Neural cell (in vitro differentiated cells): ENCODE data around the gene NNT. TPM values are rescaled to one million over a fixed set of nuclear protein-coding genes. Genes with fewer than 3 reads are reported as not detected.

Experiments used
- H2AFZ ChIP-seq: fragments of 200-600, 300-800 bp; sonication (generic), shearing (Covaris generic); 2 replicates; pipeline ENCODE4 v1.6.0; 2014; ENCODE audit warnings: low read depth, mild to moderate bottlenecking, antibody characterized with exemption, low read length, moderate library complexity
- H3F3A ChIP-seq: fragments of 200-600 bp; shearing (Covaris generic); 2 replicates; pipeline ENCODE4 v1.6.1; 2016; ENCODE audit warnings: mild to moderate bottlenecking, moderate library complexity, mixed read lengths, antibody characterized with exemption, low read length; ENCODE audit not compliant: insufficient read depth, poor library complexity, severe bottlenecking
- H3K27ac ChIP-seq: fragments of 200-600, 300-800 bp; sonication (generic), shearing (Covaris generic); 2 replicates; pipeline ENCODE4 v1.5.1; 2014; ENCODE audit warnings: mild to moderate bottlenecking, low read length, moderate library complexity
- H3K27me3 ChIP-seq: fragments of 300-800, 200-600 bp; sonication (generic), shearing (Covaris generic); 2 replicates; pipeline ENCODE4 v1.6.0; 2014; ENCODE audit warnings: mild to moderate bottlenecking, low read depth, low read length, moderate library complexity; ENCODE audit not compliant: insufficient read depth
- H3K36me3 ChIP-seq: fragments of 300-800, 200-600 bp; sonication (generic), shearing (Covaris generic); 2 replicates; pipeline ENCODE4 v1.5.1; 2014; ENCODE audit warnings: mild to moderate bottlenecking, antibody characterized with exemption, low read length, moderate library complexity; ENCODE audit not compliant: insufficient read depth
- H3K4me2 ChIP-seq: fragments of 300-800, 200-600 bp; sonication (generic), shearing (Covaris generic); 2 replicates; pipeline ENCODE4 v1.6.0; 2014; ENCODE audit warnings: mild to moderate bottlenecking, low read length
- H3K4me3 ChIP-seq: fragments of 300-800, 200-600 bp; sonication (generic), shearing (Covaris generic); 2 replicates; pipeline ENCODE4 v1.5.1; 2014; ENCODE audit warnings: mild to moderate bottlenecking, low read length, moderate library complexity
- H3K79me2 ChIP-seq: fragments of 200-600 bp; shearing (Covaris generic); replicated peaks from 2 replicates; pipeline ENCODE4 v1.6.0; 2014; ENCODE audit warnings: mild to moderate bottlenecking, low read length, moderate library complexity; ENCODE audit not compliant: insufficient read depth
- H3K9ac ChIP-seq: fragments of 300-800, 200-600 bp; sonication (generic), shearing (Covaris generic); 2 replicates; pipeline ENCODE4 v1.6.1; 2016; ENCODE audit warnings: mild to moderate bottlenecking, low read length, mixed read lengths
- H3K9me2 ChIP-seq: fragments of 200-600 bp; shearing (Covaris generic); 2 replicates; pipeline ENCODE4 v1.6.1; 2016; ENCODE audit warnings: mild to moderate bottlenecking, low read length, mixed read lengths; ENCODE audit not compliant: insufficient read depth
- H3K9me3 ChIP-seq: fragments of 200-600, 300-800 bp; sonication (generic), shearing (Covaris generic); 2 replicates; pipeline ENCODE4 v1.6.1; 2016; ENCODE audit warnings: mild to moderate bottlenecking, mixed run types, low read length, moderate library complexity, mixed read lengths
- H4K20me1 ChIP-seq: fragments of 200-600 bp; shearing (Covaris generic); 2 replicates; pipeline ENCODE4 v1.6.1; 2016; ENCODE audit warnings: mild to moderate bottlenecking, mixed run types; ENCODE audit not compliant: insufficient read depth
- EP300 ChIP-seq: fragments of 450-650 bp; conservative IDR thresholded peaks from 2 replicates; pipeline ENCODE4 v1.6.1; 2014; ENCODE audit warnings: antibody characterized with exemption, mild to moderate bottlenecking, moderate library complexity; ENCODE audit not compliant: poor library complexity, severe bottlenecking
- EZH2 ChIP-seq: fragments of 200-600, 300-800 bp; shearing (Covaris generic), sonication (generic); IDR thresholded peaks from 2 replicates; pipeline ENCODE4 v1.6.1; 2014; ENCODE audit warnings: antibody characterized with exemption, low read length, borderline replicate concordance, mild to moderate bottlenecking; ENCODE audit not compliant: insufficient read depth, poor library complexity, severe bottlenecking
- MXI1 ChIP-seq: fragments of 450-650 bp; conservative IDR thresholded peaks from 2 replicates; pipeline ENCODE4 v1.6.1; 2014; ENCODE audit warnings: antibody characterized with exemption, mild to moderate bottlenecking; ENCODE audit not compliant: poor library complexity, severe bottlenecking
- POLR2AphosphoS5 ChIP-seq: IDR thresholded peaks from 2 replicates; pipeline ENCODE4 v1.6.1; 2012
- RAD21 ChIP-seq: fragments of 450-650 bp; conservative IDR thresholded peaks from 2 replicates; pipeline ENCODE4 v1.6.1; 2014; ENCODE audit warnings: antibody characterized with exemption, mild to moderate bottlenecking, moderate library complexity
- SMC3 ChIP-seq: fragments of 450-650 bp; conservative IDR thresholded peaks from 2 replicates; pipeline ENCODE4 v1.6.1; 2014; ENCODE audit warnings: antibody characterized with exemption, mild to moderate bottlenecking, moderate library complexity; ENCODE audit not compliant: poor library complexity
- TAF1 ChIP-seq: IDR thresholded peaks from 2 replicates; pipeline ENCODE4 v1.6.1; 2012; ENCODE audit warnings: low read depth
- polyA minus RNA-seq: library from RNA; depleted of rRNA, polyadenylated mRNA; stranded (reverse); fragments of >200 nt; gene quantifications from 2 replicates; pipeline ENCODE4 v1.2.3, GENCODE V29; 2014
- polyA plus RNA-seq: library from polyadenylated mRNA; depleted of rRNA; stranded (reverse); fragments of >200 nt; gene quantifications from 2 replicates; pipeline ENCODE4 v1.2.3, GENCODE V29; 2014
- TF ChIP-seq, protein P1 (sequence below): fragments of 450-650 bp; IDR thresholded peaks from 2 replicates; pipeline ENCODE4 v1.5.1; 2014; ENCODE audit warnings: antibody characterized with exemption, mild to moderate bottlenecking, moderate library complexity; ENCODE audit not compliant: poor library complexity, severe bottlenecking
- TF ChIP-seq, protein P2 (sequence below): IDR thresholded peaks from 2 replicates; pipeline ENCODE4 v1.6.1; 2012; ENCODE audit warnings: borderline replicate concordance

The NNT gene
- polyA plus RNA-seq = 120 and 132 TPM in 2 replicates
- 139 and 146 TPM in 2 replicates for polyA minus RNA-seq

DNA sequence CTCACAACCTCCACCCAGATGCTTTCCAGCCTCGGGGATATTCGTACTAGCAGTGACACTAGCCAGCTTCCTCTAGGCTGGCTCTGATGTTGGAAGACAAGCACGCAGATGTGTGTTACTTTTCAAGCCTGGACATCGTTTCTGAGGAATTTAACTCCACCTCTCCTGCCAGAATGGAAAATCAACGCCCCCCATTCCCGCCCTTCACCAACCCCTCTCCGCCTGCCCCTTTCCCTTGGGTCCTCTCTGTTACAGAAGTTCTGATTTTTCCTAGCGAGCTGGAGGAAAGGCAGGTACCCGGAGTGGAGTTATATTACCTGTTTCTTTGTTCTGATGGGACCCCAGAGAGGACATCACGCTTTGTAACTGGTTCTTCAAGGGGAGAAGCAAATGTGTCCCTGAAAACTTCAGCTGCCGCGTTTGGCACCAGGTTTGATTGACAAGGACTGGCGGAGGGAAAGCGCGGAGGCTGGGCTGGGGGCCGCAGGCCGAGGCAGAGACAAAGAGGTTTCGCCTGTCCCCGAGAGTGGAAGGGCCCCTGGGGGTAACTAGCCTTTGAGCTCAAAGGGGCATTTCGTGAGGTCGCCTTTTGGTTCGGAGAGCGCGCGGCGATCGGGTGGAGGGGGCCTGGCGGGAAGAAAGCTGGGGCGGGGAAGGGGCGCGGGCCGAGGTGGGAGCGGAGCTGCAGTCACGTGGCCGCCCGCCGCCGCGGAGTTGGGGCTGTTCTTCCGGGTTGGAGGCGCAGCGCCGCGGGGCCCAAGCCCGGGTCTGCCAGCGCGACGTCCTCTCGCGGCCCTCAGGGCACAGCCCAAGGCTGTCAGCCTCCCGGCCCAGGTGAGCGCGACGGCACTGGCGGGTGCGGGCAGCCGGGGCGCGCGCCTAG lies at the start of gene NNT:
Gene NNT, plus strand, starts transcription at position 720 of the 883 bp plus-strand sequence. CDS start 6,016 bp downstream, outside the sequence.
- H3F3A ChIP-seq = no peaks in the 10 kb centered on the region
- peak; percentile 9 for TF ChIP-seq RAD21
- TF ChIP-seq POLR2AphosphoS5 = peak; percentile 58
- TF ChIP-seq MXI1 = peak; percentile 68
- no peak for TF ChIP-seq EP300
- TF ChIP-seq TAF1 = no peak
- TF ChIP-seq EZH2 = no peak
- TF ChIP-seq SMC3 = no peak
- H3K9me2 ChIP-seq = no peaks in the 10 kb centered on the region
- no peaks in the 10 kb centered on the region for H3K9me3 ChIP-seq
- H3K9ac ChIP-seq = peak within 1 kb of the TSS; percentile 85
- no peaks in the 10 kb centered on the region for H4K20me1 ChIP-seq
- no peaks in the 10 kb centered on the region for H3K27me3 ChIP-seq
- H3K36me3 ChIP-seq = no peaks in the 10 kb centered on the region
- H3K4me3 ChIP-seq = peak within 1 kb of the TSS; percentile 71
- peak within 1 kb of the TSS; percentile 95 for H2AFZ ChIP-seq
- H3K27ac ChIP-seq = peak within 1 kb of the TSS; percentile 65
- H3K79me2 ChIP-seq = peaks cover 4% of the 10 kb centered on the region
- peak within 1 kb of the TSS; percentile 85 for H3K4me2 ChIP-seq

DNA sequence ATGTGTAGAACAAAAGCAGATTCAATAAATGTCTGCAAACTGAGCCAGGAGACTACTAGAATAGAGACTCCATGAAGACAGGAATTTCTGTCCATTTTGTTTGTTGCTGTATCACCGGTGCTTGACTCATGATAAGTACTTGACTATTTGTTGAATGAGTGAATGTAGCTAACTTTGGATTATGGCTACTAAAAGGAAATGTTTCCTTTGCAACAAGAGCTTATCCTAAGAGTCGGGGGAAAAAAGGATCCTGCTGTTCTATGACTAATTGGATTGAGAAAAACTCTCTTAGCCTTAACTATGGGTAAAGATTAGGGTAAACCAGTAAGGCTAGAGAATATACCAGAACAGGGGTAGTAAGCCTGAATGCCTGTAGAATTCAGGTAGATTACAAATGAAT lies 49.6 kb upstream of the NNT start:
- Histone ChIP-seq H3K36me3 (peaks cover 14% of the 10 kb centered on the region), H3F3A (peaks cover under 1% of the 10 kb centered on the region)

More for the DNA sequence above, 49.6 kb upstream of the NNT start:
- H3K9me2 ChIP-seq = no peaks in the 10 kb centered on the region
- TF ChIP-seq MXI1 = no peak
- no peak for TF ChIP-seq RAD21
- no peak for TF ChIP-seq EP300
- TF ChIP-seq POLR2AphosphoS5 = no peak
- TF ChIP-seq, protein P1, sequence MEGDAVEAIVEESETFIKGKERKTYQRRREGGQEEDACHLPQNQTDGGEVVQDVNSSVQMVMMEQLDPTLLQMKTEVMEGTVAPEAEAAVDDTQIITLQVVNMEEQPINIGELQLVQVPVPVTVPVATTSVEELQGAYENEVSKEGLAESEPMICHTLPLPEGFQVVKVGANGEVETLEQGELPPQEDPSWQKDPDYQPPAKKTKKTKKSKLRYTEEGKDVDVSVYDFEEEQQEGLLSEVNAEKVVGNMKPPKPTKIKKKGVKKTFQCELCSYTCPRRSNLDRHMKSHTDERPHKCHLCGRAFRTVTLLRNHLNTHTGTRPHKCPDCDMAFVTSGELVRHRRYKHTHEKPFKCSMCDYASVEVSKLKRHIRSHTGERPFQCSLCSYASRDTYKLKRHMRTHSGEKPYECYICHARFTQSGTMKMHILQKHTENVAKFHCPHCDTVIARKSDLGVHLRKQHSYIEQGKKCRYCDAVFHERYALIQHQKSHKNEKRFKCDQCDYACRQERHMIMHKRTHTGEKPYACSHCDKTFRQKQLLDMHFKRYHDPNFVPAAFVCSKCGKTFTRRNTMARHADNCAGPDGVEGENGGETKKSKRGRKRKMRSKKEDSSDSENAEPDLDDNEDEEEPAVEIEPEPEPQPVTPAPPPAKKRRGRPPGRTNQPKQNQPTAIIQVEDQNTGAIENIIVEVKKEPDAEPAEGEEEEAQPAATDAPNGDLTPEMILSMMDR = no peak
- TF ChIP-seq TAF1 = no peak
- TF ChIP-seq EZH2 = no peak
- TF ChIP-seq, protein P2, sequence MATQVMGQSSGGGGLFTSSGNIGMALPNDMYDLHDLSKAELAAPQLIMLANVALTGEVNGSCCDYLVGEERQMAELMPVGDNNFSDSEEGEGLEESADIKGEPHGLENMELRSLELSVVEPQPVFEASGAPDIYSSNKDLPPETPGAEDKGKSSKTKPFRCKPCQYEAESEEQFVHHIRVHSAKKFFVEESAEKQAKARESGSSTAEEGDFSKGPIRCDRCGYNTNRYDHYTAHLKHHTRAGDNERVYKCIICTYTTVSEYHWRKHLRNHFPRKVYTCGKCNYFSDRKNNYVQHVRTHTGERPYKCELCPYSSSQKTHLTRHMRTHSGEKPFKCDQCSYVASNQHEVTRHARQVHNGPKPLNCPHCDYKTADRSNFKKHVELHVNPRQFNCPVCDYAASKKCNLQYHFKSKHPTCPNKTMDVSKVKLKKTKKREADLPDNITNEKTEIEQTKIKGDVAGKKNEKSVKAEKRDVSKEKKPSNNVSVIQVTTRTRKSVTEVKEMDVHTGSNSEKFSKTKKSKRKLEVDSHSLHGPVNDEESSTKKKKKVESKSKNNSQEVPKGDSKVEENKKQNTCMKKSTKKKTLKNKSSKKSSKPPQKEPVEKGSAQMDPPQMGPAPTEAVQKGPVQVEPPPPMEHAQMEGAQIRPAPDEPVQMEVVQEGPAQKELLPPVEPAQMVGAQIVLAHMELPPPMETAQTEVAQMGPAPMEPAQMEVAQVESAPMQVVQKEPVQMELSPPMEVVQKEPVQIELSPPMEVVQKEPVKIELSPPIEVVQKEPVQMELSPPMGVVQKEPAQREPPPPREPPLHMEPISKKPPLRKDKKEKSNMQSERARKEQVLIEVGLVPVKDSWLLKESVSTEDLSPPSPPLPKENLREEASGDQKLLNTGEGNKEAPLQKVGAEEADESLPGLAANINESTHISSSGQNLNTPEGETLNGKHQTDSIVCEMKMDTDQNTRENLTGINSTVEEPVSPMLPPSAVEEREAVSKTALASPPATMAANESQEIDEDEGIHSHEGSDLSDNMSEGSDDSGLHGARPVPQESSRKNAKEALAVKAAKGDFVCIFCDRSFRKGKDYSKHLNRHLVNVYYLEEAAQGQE = no peak
- no peak for TF ChIP-seq SMC3
- no peaks in the 10 kb centered on the region for H3K9me3 ChIP-seq
- peak overlapping the region; percentile 86 for H3K4me3 ChIP-seq
- no peak overlapping the region for H2AFZ ChIP-seq
- no peak overlapping the region for H3K9ac ChIP-seq
- H3K79me2 ChIP-seq = peaks cover 73% of the 10 kb centered on the region
- H4K20me1 ChIP-seq = no peaks in the 10 kb centered on the region
- H3K27ac ChIP-seq = no peak overlapping the region
- H3K4me2 ChIP-seq = peak overlapping the region; percentile 100
- no peaks in the 10 kb centered on the region for H3K27me3 ChIP-seq
